MCF 10A (cell line): Measurements from ENCODE around the gene CDK11B. TPM values are rescaled to one million over a fixed set of nuclear protein-coding genes. Genes with fewer than 3 reads are reported as not detected.

ENCODE experiments used
- BruUV-seq: library from RNA; stranded (reverse); fragments of 400-500 nt; replicated peaks from 2 replicates; lab custom pipeline; 2021; lab: Mats Ljungman, UMichigan
- CTCF ChIA-PET: fragments of 300-600 bp; sonication (Branson Sonifier 250); formaldehyde crosslinking; extraction: SDS; loops from one replicate; lab custom pipeline; 2021; ENCODE audit warnings: antibody characterized with exemption, inconsistent platforms; lab: Yijun Ruan, JAX
- POLR2A ChIA-PET: fragments of 300-600, 350-650 bp; sonication (Branson Sonifier 250); formaldehyde crosslinking; extraction: SDS; loops from one replicate; lab custom pipeline; 2020; ENCODE audit warnings: antibody characterized with exemption, inconsistent platforms; lab: Yijun Ruan, JAX
- DNase-seq: peaks from one replicate; pipeline ENCODE4 v3.0.0-alpha.2; 2018; ENCODE audit not compliant: unreplicated experiment
- H3K27ac Mint-ChIP-seq: one replicate; pipeline ENCODE4 v1.8.0; 2022; ENCODE audit warnings: mild to moderate bottlenecking, low read depth, mixed read lengths; ENCODE audit not compliant: unreplicated experiment
- H3K27me3 Mint-ChIP-seq: one replicate; pipeline ENCODE4 v1.8.0; 2022; ENCODE audit warnings: mixed read lengths; ENCODE audit not compliant: insufficient read depth, unreplicated experiment
- H3K36me3 Mint-ChIP-seq: one replicate; pipeline ENCODE4 v1.8.0; 2022; ENCODE audit warnings: mild to moderate bottlenecking, moderate library complexity, mixed read lengths; ENCODE audit not compliant: insufficient read depth, unreplicated experiment
- H3K4me1 Mint-ChIP-seq: one replicate; pipeline ENCODE4 v1.8.0; 2022; ENCODE audit warnings: mixed read lengths; ENCODE audit not compliant: insufficient read depth, unreplicated experiment
- H3K4me3 Mint-ChIP-seq: one replicate; pipeline ENCODE4 v1.8.0; 2022; ENCODE audit warnings: mild to moderate bottlenecking, moderate library complexity, mixed read lengths; ENCODE audit not compliant: unreplicated experiment
- H3K9me3 Mint-ChIP-seq: one replicate; pipeline ENCODE4 v1.8.0; 2022; ENCODE audit warnings: mixed read lengths; ENCODE audit not compliant: unreplicated experiment
- intact Hi-C: fragments of 100-400 bp; cut with micrococcal nuclease; formaldehyde crosslinking; loops from 2 replicates; pipeline ENCODE4 v1.14.1; 2022
- total RNA-seq: library from RNA; stranded (reverse); gene quantifications from 2 replicates; pipeline ENCODE4 v1.2.3, GENCODE V29; 2022
- TF ChIP-seq, protein P1 (sequence below): fragments of 200-600 bp; IDR thresholded peaks from one replicate; pipeline ENCODE4 v1.8.0; 2022; ENCODE audit warnings: antibody characterized with exemption, mild to moderate bottlenecking; ENCODE audit not compliant: unreplicated experiment

CDK11B gene
- total RNA-seq, 1 experiment from 2014 or later = 32.0 TPM

DNA sequence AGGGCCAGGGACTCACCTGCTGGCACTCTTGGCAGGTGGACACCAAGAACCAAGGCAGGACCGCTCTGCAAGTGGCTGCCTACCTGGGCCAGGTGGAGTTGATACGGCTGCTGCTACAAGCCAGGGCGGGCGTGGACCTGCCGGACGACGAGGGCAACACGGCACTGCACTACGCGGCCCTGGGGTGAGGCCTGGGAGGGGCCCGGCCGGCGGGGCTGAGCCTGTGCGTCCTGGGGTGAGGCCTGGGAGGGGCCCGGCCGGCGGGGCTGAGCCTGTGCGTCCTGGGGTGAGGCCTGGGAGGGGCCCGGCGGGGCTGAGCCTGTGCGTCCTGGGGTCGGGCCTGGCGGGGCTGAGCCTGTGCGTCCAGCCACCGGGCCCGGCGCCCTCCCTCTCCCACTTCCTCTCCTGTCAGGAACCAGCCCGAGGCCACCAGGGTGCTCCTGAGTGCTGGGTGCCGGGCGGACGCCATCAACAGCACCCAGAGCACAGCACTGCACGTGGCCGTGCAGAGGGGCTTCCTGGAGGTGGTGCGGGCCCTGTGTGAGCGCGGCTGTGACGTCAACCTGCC lies 31.5 kb downstream of the CDK11B start:
- no peaks in the 10 kb centered on the region for H3K9me3 Mint-ChIP-seq
- no peak overlapping the region for H3K27ac Mint-ChIP-seq
- no TSS peak for BruUV-seq
- TF ChIP-seq, protein P1, sequence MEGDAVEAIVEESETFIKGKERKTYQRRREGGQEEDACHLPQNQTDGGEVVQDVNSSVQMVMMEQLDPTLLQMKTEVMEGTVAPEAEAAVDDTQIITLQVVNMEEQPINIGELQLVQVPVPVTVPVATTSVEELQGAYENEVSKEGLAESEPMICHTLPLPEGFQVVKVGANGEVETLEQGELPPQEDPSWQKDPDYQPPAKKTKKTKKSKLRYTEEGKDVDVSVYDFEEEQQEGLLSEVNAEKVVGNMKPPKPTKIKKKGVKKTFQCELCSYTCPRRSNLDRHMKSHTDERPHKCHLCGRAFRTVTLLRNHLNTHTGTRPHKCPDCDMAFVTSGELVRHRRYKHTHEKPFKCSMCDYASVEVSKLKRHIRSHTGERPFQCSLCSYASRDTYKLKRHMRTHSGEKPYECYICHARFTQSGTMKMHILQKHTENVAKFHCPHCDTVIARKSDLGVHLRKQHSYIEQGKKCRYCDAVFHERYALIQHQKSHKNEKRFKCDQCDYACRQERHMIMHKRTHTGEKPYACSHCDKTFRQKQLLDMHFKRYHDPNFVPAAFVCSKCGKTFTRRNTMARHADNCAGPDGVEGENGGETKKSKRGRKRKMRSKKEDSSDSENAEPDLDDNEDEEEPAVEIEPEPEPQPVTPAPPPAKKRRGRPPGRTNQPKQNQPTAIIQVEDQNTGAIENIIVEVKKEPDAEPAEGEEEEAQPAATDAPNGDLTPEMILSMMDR = no peak
- H3K27me3 Mint-ChIP-seq = no peaks in the 10 kb centered on the region
- ChIA-PET POLR2A (no interaction called here), CTCF (no interaction called here)
- DNase-seq = peak; percentile 36
- H3K36me3 Mint-ChIP-seq = peaks cover 7% of the 10 kb centered on the region
- no peaks in the 10 kb centered on the region for H3K4me1 Mint-ChIP-seq
- no peak overlapping the region for H3K4me3 Mint-ChIP-seq
- intact Hi-C loops = no loop called here

GRCh38 chr1:1626207-1627141 lies 32.3 kb downstream of the CDK11B start:
- TF ChIP-seq, protein P1 = no peak
- DNase-seq = no peak
- Mint-ChIP-seq H3K4me3 (no peak overlapping the region), H3K4me1 (no peaks in the 10 kb centered on the region), H3K27me3 (no peaks in the 10 kb centered on the region), H3K9me3 (no peaks in the 10 kb centered on the region), H3K27ac (no peak overlapping the region), H3K36me3 (peaks cover 7% of the 10 kb centered on the region)
- intact Hi-C loops = no loop called here
- POLR2A ChIA-PET = interaction anchor here (0.6 kb wide), 1 partner anchor 193 kb away, joined by 4 read pairs; no protein-coding TSS in a partner anchor
- BruUV-seq = no TSS peak
- CTCF ChIA-PET = no interaction called here

GRCh38 chr1:1625824-1626206 lies 33.0 kb downstream of the CDK11B start:
- no peak overlapping the region for H3K4me3 Mint-ChIP-seq
- no TSS peak for BruUV-seq
- H3K27ac Mint-ChIP-seq = no peak overlapping the region
- H3K36me3 Mint-ChIP-seq = peaks cover 7% of the 10 kb centered on the region
- ChIA-PET POLR2A (no interaction called here), CTCF (no interaction called here)
- TF ChIP-seq, protein P1 = no peak
- H3K9me3 Mint-ChIP-seq = no peaks in the 10 kb centered on the region
- H3K27me3 Mint-ChIP-seq = no peaks in the 10 kb centered on the region
- intact Hi-C loops = no loop called here
- no peaks in the 10 kb centered on the region for H3K4me1 Mint-ChIP-seq
- DNase-seq = no peak

- DNase-seq = no peak
- Mint-ChIP-seq H3K27me3 (no peaks in the 10 kb centered on the region), H3K4me3 (no peak overlapping the region), H3K36me3 (peaks cover 7% of the 10 kb centered on the region), H3K4me1 (no peaks in the 10 kb centered on the region), H3K27ac (no peak overlapping the region), H3K9me3 (no peaks in the 10 kb centered on the region)
- ChIA-PET CTCF (no interaction called here), POLR2A (no interaction called here)
- BruUV-seq = no TSS peak
- intact Hi-C loops = no loop called here
- TF ChIP-seq, protein P1 = no peak
These were observed 33.4 kb downstream of the CDK11B start for GRCh38 chr1:1625404-1625775.
